GM18861 (cell line): ENCODE data around the gene IL18BP.

Source experiments
- ATAC-seq: cut with Tn5 transposase; IDR thresholded peaks from one replicate; pipeline ENCODE4 v1.9.1; 2021; ENCODE audit not compliant: unreplicated experiment

Gene IL18BP

DNA sequence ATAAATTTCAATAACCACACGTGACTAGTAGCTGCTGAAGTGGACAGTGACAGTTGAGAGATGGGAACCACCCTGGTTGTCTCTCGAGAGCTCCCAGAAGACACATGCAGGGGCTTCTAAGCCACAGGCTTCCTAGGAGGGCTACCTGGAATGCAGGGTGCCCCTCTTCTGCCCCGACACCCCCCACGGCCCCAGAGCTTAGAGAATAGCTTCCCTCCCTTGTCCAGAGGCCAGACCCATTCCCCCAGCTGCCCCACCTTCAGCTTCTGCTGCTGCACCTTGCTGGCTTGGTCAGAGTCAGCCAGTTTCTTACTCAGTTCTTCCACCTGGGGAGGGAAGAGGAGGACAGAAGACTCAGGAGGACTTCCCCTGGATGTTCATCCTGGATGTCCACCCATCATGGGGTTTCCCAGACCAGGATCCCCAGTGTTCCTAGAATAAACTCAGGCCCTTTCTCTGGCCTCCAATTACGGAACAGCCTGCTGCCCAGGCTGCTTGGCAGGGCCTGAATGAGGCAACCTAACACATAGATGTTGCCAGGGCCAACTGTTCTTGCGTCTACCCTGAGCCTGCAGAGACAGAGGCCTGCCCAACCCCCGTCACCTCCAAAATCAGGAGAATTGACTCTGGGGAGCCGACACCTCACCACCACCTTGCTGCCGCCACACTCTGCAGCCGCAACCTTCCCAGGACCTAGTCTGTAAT lies 12.0 kb downstream of the IL18BP start:
- no peak for ATAC-seq

DNA sequence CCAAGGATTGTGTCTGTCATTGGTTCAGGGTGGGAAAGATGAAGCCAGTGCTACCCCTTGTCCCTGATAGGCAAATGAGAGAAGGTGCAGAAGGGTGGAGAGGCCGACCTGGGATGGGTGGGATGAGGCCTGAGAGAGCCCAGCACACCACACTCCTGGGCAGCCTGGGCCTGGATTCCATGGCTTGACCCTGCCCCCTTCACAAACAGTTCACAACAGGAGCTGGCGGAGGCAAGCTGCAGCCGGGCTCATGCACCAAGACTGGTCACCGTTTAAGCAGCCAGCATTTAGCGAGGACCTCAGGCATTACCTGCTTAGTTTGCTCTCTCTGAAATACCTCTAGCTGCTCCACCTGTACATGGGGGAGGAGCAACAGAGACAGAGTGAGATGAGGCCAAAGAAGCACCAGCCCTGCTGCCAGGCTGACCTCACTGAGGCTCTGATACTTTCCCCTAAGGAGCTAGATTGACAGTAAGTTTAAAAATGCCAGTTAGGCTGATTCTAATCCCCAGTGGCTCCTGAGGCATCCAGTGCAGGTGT lies 13.5 kb downstream of the IL18BP start:
- ATAC-seq = no peak

DNA sequence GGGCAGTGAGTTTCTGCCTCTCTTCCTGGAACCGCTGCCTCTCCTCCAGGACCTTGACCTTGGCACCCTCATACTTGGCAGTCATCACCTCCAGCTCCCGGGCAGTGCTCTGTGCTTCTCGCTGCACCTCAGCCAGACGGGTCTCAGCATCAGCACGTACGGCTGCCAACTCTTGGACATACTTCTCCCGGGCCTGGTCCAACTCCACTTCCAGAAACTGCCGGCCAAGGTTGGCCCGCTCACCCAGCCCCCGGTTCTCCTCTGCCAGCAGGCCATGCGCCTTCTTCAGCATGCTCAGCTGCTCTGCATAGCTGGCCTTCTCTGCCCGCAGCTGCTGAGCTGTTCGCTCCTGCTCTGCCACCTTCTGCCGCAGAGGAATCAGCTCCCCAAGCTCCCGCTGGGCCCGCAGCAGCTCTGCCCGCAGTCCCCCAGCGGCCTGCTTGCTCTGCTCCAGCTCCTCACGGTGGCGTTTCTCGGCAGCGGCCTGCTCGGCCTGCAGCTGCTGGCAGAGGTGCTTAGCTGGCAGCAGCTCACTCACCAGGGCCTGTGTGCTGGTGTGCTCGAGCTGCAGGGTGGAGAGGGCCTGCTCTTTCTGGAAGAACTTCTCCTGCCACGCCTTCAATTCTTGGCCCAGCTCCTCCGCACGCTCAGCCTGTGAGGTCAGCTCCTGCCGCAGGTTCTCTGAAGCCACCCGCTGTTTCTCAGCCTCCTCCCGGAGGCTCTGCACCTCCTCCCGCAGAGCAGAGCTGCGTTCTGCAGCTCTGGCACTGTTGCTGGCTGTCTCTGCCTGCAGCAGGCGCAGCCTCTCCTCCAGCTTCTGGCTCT lies 14.4 kb downstream of the IL18BP start:
- no peak for ATAC-seq

DNA sequence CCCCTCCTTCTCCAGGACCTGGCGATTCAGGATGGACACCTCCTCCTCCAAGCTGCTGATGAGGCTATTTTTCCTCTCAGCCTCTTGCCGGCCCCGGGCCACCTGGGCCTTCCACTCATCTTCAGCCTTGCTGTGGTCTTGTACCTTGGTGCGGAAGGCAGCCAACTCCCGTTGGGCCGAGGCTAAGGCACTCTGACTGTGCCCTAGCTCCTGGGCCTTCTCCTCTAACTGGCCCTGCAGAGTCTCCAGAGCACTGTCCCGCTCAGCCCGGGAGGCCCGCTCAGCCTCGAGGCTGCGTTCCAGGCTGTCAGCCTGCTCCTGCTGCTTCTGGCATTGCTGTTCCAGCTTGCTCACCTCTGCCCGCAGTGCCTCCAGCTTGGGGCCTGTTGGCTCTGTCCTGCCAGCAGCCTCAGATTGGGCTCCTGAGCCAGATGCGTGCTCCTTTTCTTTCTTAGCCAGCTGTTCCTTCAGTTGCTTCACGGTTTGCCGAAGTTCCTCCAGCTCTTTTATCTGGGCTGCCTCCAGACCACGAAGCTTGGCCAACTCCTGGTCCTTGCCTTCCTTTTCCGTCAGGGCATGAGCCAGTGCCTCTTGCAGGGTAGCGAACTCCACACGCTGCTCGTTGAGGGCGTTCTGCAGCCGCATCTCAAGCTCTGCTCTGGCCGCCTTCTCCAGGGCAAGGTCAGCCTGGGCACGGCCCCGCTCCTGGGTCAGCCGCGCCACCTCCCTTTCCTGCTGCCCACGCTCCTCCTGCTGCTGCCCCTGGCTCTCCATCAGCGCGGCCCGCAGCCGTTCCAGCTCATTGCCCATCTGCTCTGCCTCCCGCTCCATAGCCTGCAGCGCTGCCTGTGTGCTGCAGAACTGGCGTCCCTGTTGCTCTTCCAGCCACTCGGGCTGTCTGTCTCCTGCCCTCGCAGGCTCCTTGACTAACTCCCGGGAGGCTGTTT lies 15.3 kb downstream of the IL18BP start:
- ATAC-seq = no peak

DNA sequence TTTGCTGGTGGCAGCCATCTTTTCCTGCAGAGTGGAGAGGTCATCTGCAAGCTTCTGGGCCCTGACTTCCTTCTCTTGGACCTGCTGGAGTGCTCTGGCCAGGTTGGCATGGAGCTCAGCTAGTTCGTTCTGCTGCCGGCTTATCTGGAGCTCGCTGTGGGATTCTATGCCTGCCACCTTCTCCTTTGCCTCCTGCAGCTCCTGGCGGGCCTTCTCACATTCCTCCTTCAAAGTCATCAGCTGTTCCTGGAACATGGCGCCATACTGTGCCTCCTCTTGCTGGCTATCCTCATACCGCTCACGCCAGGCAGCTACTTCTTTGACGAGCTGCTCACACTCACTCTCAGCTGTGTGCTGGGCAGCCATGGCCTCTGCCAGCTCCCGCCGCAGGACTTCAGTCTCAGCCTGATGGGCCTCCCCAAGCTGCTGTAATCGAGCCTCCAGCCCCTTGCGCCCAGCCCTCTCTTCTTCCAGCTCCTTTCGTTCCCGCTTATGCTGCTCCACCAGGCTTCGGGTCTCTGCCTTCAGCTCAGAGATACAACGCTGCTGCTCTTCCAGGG lies 16.1 kb downstream of the IL18BP start:
- ATAC-seq = no peak

DNA sequence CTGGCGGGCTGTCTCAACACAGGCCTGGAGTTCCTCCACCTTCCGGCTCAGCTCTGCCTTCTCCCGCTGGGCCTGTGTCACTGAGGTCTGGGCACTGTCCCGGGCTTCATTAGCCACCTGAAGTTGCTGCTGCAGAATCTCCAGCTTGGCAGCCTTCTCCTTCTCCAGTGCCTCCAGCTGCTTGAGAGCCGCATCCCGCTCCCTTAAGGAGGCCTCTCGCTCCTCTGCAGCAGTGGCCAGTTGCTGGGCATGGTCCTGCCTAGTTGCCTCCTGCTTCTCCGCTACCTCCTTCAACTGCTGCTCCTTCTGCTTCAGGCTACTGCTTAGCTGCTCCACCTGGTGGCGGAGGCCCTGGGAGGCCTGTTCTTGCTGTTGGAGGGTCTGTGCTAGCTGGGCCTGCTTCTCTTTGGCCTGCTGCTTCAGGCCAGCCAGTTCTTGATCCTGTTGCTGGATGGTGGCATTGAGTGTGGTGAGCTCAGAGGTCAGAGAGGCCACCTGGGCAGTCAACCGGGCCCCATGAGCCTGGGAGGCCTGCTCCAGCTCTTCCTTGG lies 16.9 kb downstream of the IL18BP start:
- no peak for ATAC-seq

DNA sequence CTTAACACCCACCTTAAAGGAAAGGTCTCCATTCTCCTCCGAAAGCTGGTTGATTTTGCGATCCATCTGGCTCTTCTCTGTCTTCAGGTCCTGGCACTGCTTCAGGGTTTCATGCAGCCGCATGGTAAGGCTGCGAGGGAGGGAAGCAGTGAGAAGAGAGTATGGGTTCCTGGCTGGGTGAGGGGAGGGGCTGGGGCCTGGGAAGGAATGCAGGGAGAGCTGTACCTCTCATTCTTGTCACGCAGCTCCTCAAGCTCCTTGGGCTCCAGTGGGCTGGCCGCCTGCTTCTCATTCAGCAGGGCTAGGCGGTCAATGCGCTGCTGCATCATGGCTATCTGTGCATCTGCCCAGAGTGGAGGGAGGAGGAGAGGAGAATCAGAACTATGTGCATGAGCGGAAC lies 19.5 kb downstream of the IL18BP start:
- ATAC-seq = no peak

DNA sequence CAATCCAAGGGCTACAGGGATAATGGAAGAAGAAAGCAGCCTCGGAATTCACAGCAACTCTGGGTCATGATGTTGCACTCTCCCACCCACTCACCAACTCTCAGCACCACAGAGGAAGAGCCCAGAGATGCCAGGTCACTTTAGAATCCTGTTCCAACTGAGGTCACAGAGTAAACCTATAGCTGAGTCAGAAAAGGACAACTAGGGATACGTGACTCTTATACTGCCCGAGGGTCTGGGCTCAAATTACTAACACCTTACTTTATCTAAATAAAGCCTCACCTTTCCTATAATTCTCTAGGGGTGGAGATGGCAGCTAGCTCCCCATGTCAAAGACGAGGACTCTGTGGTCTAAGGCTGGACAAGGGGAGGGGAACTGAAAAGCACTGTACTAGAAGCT lies 24.6 kb downstream of the IL18BP start:
- ATAC-seq = no peak

DNA sequence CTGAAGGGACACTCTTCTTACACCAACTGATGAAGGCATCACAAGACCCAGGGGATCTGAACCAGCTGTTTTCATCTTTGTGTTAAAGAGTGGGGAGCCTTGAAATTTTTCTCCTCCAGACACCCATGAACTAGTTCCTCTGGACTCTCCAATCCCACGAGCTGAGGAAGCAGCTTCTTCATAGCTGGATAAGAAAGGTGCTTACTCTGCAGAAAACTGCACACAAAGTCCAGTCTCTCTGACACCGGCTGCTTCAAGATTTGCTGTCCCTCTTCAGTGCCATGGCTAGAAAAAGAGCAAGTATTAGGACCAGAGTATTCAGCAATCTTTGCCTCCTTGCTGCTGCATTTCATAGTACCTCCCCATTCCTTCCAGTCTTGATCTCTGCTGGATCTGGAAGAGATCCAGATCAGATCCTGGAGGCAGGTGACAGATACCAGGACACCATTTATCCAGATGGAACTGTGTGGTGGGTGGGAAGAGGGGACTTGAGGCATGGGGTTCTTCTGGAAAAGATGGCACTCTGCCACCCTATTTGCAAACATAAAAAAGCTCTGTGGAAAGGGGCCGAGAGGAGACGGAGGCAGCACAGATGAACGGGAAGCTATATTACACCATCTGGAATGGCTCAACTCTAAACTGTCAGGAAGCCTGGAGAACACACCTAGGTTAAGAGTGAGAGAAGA lies 25.5 kb downstream of the IL18BP start:
- no peak for ATAC-seq

DNA sequence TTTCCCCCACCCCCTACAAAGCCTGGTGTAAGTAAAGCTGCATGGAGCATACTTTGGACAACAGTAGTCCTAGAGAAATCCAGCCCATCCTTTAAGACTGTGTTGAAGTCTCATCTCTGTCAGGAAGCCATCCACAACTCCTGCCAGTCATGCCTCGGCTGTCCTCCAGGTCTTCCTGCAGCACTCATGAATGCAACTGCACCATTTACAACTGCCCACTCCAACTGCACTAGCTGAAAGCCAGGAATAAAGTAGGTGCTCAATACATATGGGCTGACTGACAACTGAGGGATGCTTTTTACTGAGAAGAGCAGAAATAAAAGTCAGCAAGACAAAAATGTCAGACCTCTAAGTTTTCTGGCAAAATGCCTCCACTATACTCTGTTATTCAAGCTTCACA lies 27.4 kb downstream of the IL18BP start:
- no peak for ATAC-seq

DNA sequence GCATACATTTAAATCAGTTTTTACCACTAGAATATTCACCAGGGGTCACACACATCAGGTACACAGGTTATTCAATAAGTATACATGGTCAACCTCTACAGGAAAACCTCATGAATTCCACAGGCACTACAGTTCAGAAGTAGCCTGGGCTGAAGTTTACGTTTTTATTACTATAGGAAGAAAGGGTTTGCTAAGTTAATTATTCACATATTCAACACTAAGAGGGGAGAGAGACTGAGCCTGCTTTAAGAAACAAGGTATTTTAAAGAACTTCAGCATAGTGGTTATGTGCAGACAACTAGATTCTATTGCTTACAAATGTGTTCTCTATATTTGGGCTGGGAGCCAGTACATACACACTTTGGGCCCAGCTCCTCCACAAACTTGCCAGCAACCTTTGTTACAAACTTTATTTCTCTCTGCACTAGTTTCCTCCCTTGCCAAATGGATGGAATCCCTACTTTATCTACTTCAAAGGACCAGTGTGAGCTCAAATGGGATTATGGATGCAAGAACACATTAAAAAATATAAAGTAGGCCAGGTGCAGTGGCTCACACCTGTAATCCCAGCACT lies 31.9 kb downstream of the IL18BP start:
- ATAC-seq = no peak

DNA sequence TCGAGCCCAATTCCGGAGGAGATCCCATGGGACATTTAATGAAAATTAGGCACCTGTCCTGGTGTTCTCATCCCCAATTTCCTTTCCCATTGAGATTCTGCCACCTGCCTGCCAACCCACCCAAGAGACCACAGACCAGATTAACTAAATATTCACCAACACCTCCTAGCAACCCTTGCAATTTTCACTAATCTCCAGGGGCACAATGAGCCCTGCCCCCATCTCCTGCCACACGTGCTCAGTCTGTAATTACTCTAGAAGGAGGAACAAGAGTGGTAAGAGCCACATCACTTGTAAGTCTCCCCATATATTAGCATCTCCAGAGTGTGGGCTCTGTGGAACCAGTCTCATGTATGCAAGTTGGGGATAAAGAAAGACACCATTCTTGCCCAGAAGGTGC lies 38.0 kb downstream of the IL18BP start:
- no peak for ATAC-seq

DNA sequence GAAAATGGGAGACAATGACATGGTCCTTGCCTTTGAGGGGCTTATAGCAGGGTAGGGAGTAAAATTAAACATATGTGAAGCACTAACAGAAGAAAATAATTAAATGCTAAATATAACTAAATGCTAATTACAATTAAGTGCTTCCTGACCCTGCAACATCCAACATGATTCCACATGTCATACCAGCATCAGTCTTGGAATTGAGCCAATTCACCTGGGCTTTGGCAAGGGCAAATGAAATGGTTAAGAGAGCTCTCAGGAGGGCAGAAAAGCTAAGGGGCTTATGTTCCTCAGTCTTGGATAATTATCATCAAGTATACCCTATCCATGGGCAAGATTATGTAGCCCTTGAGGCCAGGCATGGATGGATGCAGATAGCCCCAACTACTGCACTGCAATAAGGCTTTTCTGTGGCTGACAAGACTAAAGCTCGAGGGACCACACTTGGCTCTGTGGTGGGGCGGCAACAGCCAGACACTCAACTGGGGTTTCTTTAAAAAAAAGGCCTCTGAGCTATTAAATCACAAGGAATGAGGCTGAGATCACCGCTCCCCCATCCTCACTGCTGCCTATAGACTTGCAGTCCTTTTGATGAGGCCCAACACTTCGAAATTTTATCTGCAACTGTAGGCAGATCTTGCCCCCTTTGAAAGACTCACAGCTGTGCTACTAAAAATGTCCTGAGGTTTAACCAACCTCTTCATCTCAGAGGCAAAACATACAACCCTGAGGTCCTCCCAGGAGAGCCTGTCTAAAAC lies 39.0 kb downstream of the IL18BP start:
- no peak for ATAC-seq

DNA sequence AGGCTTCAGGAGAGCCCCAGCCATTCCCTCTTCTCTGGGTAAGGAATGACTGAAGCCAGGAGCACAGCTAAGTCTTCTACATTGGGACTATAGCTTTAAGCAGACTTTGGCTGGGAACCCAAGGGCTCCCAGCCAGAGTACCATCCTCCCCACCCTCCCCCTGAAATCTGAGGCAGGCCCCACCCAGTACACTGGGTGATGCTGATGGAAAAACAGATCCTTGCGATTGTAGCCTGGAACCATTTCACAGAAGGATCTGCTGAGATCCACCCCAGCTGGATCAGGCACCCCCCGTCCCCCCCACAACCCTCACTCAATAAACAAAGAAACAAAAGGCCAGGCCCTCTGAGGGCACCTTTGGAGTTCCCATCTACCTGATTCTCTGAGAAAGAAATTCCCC lies 39.8 kb downstream of the IL18BP start:
- ATAC-seq = no peak

DNA sequence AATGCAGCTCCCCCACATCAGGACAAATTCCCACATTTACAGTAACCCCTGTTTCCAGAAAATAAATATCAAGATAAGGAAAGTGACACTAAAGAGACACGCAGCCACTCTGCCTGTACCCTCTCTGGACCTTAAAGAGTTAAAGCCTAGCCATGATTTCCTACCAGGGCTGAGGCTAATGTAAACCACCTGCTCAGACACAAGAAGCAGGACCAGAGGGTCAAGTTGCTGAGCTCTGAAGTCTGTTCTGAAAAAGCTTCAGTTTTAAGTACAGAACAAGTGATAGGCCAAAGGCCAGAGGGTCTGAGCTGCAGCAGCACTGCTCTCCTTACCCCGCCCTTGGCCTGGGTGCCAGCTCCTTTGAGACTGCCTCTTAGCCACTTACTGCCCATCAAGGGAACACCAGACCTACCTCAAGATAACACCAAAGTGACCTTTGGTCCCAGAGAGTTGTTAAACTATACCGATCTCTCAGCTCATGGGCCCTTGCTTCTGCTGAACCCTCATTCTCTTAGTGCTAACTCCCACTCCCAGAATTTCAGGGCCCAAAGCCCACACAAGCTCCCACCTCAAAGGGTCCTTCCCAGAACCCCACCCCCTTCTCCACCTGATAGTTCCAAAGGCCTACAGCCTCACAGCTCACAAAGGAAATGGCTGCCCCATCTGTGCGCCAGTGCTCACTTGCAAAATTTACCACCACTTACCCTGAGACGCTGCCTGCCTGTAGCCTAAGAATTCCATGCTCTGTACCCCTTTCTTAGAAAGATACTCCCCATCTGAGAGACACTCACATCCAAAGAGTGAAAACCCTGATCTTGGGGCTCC lies 40.5 kb downstream of the IL18BP start:
- ATAC-seq = no peak

DNA sequence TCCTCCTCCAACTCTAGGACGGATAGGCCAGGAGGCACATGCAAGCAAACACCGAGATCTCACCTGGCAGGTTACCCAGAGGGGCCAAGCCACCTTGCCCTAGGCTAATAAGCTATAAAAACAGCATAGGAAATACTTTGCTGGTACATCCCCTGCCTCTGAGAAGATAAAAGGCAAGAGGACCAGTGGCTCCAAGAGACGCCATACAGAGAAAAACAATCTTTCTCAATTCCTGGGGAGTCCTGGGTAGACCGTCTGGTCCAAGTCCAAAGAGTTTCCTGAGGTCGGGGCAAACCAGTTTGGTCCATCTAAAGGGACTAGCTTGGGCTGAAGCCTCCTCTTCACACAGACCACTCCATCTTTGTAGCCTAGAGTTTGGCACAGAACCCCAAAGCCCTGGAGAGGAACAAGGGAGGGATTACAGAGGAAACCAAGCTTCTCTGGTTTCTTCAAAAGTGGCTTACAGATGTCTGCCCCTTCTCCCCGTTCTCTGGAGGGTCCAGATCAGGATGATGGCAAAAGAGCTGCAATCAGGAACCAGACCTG lies 41.2 kb downstream of the IL18BP start:
- ATAC-seq = no peak

DNA sequence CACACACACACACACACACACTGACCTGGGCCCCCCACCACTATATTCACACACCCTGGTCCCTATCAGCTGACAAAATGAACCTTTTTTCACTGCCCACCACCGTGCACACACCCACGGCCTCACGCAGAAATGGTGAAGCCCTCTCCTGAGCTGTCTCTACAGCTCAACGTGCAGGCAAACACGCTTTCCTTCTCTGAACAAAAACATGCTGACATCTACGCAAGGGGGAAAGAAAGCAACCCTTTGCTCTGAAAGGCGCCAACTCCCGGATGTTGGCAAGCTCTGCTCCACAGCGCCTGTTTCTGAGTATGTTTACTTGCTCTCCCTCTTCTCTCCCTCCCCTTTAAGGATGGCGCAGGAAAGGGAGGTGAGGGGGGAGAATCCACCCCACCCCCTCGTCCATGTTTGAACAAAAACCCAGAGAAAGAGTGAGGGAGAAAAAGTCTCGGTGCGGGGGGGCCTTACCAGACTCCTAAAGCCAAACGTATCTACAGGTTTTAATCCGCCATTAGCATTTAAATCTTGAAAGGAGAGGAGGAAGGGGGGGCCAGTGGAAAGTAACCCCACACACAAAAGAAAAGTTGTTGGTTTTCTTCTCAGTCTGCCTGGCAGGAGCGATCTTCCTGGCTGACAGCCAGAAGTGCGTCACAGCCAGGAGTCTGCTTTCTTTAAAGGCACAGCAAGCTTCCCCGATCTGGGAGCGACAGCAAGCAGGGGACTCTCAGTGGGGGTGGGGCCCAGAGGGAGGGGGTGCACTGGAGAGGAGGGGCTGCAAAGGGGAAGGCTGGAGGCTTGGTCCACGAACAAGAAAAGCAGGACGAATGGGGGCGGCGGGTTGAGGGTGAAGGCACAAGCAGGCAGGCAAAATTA lies 42.0 kb downstream of the IL18BP start:
- ATAC-seq = no peak
